Kidney (tissue), 14 donors: Measurements from ENCODE around the gene CRYBA2. TPM values are rescaled to one million over a fixed set of nuclear protein-coding genes. Genes with fewer than 3 reads are reported as not detected.

Experiments used
- DNase-seq, 5 donors: peaks; one replicate each; pipeline ENCODE4 v3.0.0-alpha.2; 2013 to 2020
- FAIRE-seq: peaks from 2 replicates; lab custom pipeline; 2012; peaks lifted over from hg19 to GRCh38; lab: Jason Lieb, UNC
- H3K27ac ChIP-seq, 2 donors: one replicate each; pipeline ENCODE4 v1.7.0; 2013; ENCODE audit warnings: low read depth in 2 of 2, low read length in 2 of 2, inconsistent platforms in 1 of 2
- H3K27me3 ChIP-seq: one replicate; pipeline ENCODE4 v1.7.1; 2013; ENCODE audit warnings: low read length, inconsistent platforms; ENCODE audit not compliant: control insufficient read depth, insufficient read depth
- H3K36me3 ChIP-seq, 3 donors: one replicate each; pipeline versions ENCODE4 v1.7.0 to v1.7.1; 2013; ENCODE audit warnings: low read length in 3 of 3, control low read depth in 1 of 3, inconsistent platforms in 1 of 3; ENCODE audit not compliant: insufficient read depth in 3 of 3, control insufficient read depth in 2 of 3
- H3K4me1 ChIP-seq, 3 donors: one replicate each; pipeline versions ENCODE4 v1.7.0 to v1.7.1; 2013; ENCODE audit warnings: low read length in 3 of 3, inconsistent platforms in 1 of 3, low read depth in 1 of 3; ENCODE audit not compliant: control insufficient read depth in 2 of 3, insufficient read depth in 2 of 3
- H3K4me3 ChIP-seq, 3 donors: one replicate each; pipeline versions ENCODE4 v1.7.0 to v1.8.1; 2013; ENCODE audit warnings: low read length in 3 of 3, control low read depth in 1 of 3, inconsistent platforms in 1 of 3
- H3K9ac ChIP-seq, 3 donors: one replicate each; pipeline versions ENCODE4 v1.7.0 to v1.7.1; 2013; ENCODE audit warnings: low read length in 3 of 3, control low read depth in 1 of 3, inconsistent platforms in 1 of 3
- H3K9me3 ChIP-seq, 3 donors: one replicate each; pipeline versions ENCODE4 v1.7.0 to v1.7.1; 2013; ENCODE audit warnings: low read length in 3 of 3, control low read depth in 1 of 3, inconsistent platforms in 1 of 3; ENCODE audit not compliant: control insufficient read depth in 2 of 3, insufficient read depth in 1 of 3
- CTCF ChIP-seq: IDR thresholded peaks from 3 replicates; pipeline ENCODE4 v1.5.1; 2012; ENCODE audit warnings: mild to moderate bottlenecking, moderate library complexity, borderline replicate concordance; ENCODE audit not compliant: insufficient read depth; ENCODE audit errors: extremely low read depth
- intact Hi-C: fragments of 100-400 bp; cut with DNase I; formaldehyde crosslinking; loops from one replicate; pipeline ENCODE4 v1.11.1; 2022
- polyA plus RNA-seq: library from polyadenylated mRNA; stranded (reverse); fragments of 350-450 nt; fragmentation: Illumina TruSeq; extraction: RNeasy Lipid Tissue Mini Kit (QIAGEN cat#74804); gene quantifications from one replicate; pipeline ENCODE4 v1.2.3, GENCODE V29; 2014; ENCODE audit warnings: low read depth, low replicate concordance; ENCODE audit not compliant: insufficient read depth
- total RNA-seq: library from RNA; stranded (reverse); fragmentation: NEBNext Ultra II Directional; extraction: Animal tissue kit (Norgen Biotek cat#: 25700); gene quantifications from one replicate; pipeline ENCODE4 v1.2.1, GENCODE V29; 2021
- donor health status: control.
- donor health status: control.
- donor health status: control.
- donor health status: control.
- donor health status: control.
- donor health status: DM: yes; HTN: yes; CAD: no.
- donor health status: Normal renal cell carcinoma (clear cell type).

The CRYBA2 gene
- total and polyA plus RNA-seq, 2 donors from 2014 or later = not detected

GRCh38 chr2:218983934-218984238 lies 9.3 kb downstream of the CRYBA2 start:
- H3K27ac ChIP-seq = no peak overlapping the region
- no peak for TF ChIP-seq CTCF
- H3K9me3 ChIP-seq = no peaks in the 10 kb centered on the region
- H3K36me3 ChIP-seq = no peaks in the 10 kb centered on the region
- no peak overlapping the region for H3K4me3 ChIP-seq
- intact Hi-C loops = no loop called here
- DNase-seq (peak in 1 of 5 donors; percentile 32), FAIRE-seq (no peak)
- H3K4me1 ChIP-seq = peaks cover 0 to 13% (median 4%) of the 10 kb centered on the region in 3 donors
- no peak overlapping the region for H3K9ac ChIP-seq
- H3K27me3 ChIP-seq = peaks cover 58% of the 10 kb centered on the region

- peaks cover 0 to 13% (median 4%) of the 10 kb centered on the region in 3 donors for H3K4me1 ChIP-seq
- intact Hi-C loops = no loop called here
- no peaks in the 10 kb centered on the region for H3K36me3 ChIP-seq
- H3K27ac ChIP-seq = no peak overlapping the region
- H3K9me3 ChIP-seq = no peaks in the 10 kb centered on the region
- FAIRE-seq (no peak), DNase-seq (peak in 2 of 5 donors; percentile 26 to 34)
- peaks cover 55% of the 10 kb centered on the region for H3K27me3 ChIP-seq
- H3K9ac ChIP-seq = no peak overlapping the region
- H3K4me3 ChIP-seq = no peak overlapping the region
- no peak for TF ChIP-seq CTCF
Measured at GRCh38 chr2:218983263-218983933, 9.8 kb downstream of the CRYBA2 start.

GRCh38 chr2:218982586-218983262 lies 10.5 kb downstream of the CRYBA2 start:
- Histone ChIP-seq H3K4me1 (peaks cover 0 to 13% (median 4%) of the 10 kb centered on the region in 3 donors), H3K36me3 (no peaks in the 10 kb centered on the region), H3K4me3 (peak overlapping the region in 1 of 3 donors; percentile 21), H3K27me3 (peaks cover 52% of the 10 kb centered on the region), H3K9me3 (no peaks in the 10 kb centered on the region), H3K9ac (no peak overlapping the region), H3K27ac (no peak overlapping the region)
- TF ChIP-seq CTCF = no peak
- FAIRE-seq = no peak
- intact Hi-C loops = no loop called here
- DNase-seq = peak in 2 of 5 donors; percentile 42 to 70
